Activated CD4-positive, alpha-beta T cell treated with anti-CD3 and anti-CD28 coated beads, Interleukin-2, amount 50 U/mL, for 1 hour (primary cell): ENCODE results near the gene SUFU.
"Not testable (repeated sequence)": the region's sequence is repeated elsewhere in the genome, so short reads cannot be mapped to it uniquely, and the experiment has no call there.

Source experiments
- DNase-seq: peaks from one replicate; pipeline ENCODE4 v3.0.0-alpha.2; 2020

SUFU gene

GRCh38 chr10:102484021-102484420, 19.8 kb upstream of the SUFU start:
- DNase-seq, result no peak

- no peak for DNase-seq
These were observed 18.5 kb upstream of the SUFU start for GRCh38 chr10:102485093-102485784.

GRCh38 chr10:102491136-102491535, 12.6 kb upstream of the SUFU start:
- no peak for DNase-seq

DNA sequence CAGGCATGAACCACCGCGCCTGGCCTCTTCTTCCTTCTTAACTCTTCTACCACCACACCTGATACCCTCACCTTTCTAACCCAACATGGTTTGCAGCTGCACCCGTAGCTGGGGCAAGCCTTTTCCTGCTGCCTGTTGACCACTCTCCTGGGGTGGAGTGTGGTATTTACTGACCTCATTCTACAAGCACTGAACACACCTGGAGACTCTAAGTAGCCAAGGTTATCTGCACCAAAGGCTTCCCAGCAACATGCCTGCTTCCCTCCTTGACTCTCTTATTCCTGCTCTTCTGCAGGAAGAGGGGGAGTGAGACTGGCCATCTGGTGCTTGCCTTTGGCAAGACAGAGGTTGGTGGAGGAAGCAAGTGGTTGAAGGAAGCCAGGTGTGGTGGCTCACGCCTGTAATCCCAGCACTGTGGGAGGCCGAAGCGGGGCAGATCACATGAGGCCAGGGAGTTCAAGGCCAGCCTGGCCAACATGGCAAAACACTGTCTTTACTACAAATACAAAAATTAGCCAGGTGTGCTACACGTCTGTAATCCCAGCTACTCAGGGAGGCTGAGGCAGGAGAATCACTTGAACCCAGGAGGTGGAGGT, 11.3 kb upstream of the SUFU start:
- DNase-seq, result no peak

DNA sequence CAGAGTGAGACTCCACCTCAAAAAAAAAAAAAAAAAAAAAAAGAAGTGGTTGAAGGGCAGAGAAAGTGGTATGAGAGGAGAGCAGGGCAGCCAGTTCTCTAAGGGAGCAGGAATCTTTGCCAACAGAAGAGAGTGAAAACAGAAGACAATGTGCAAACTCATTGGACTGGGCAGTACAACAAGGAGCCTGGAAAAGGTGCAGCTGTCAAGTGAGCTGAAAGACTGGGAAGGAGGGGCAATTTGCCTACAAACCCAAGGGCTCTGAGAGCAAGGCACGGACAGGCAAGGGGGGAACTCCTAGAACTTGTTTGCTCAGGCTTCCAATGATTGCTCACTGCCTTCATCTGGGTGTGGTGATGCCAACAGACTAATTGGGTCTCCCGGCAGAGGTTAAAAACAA, 10.8 kb upstream of the SUFU start:
- no peak for DNase-seq

DNA sequence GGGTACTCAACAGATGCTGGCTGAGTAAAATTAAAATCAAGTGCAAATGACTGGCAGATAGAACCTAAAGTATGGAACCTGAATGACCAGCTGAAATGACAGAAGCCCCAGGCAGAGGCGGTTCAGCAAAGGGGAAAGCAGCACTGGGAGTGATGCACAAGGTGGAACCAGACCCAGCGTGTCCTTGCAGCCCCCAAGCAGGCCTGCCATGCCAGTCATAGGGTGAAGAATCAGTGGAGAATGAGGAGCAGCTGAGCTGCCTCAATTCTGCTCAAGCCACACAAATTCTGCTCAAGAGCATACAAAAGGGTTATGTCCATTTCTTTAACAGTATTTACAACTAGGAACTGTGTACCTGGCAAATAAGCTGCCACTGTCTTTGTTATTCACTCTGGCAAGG, 10.0 kb upstream of the SUFU start:
- DNase-seq, result no peak

GRCh38 chr10:102497545-102497944, 6.2 kb upstream of the SUFU start:
- no peak for DNase-seq

GRCh38 chr10:102499356-102499755, 4.4 kb upstream of the SUFU start:
- DNase-seq, result no peak

- not testable (repeated sequence) for DNase-seq
These were observed 3.1 kb upstream of the SUFU start for GRCh38 chr10:102500686-102501085.

GRCh38 chr10:102501201-102502028, 2.4 kb upstream of the SUFU start:
- no peak for DNase-seq

DNA sequence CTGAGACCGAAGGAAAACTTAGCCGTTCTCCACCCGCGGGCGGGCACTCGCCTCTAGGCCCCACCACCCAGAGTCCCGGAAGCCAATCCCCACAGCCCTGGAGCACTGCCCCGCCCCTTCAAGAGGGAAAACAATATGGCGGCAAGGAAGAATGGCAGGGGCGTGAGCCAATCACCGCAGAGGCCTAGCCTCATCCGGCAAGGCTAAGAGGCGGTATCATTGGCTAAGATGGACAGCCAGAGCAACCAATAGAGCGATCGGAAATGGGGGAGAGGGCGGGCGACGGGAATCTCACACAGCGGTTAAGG, 1.8 kb upstream of the SUFU start:
- DNase-seq, result peak; percentile 97

- peak; percentile 94 for DNase-seq
These were observed 1.2 kb upstream of the SUFU start, which contains the start of gene ACTR1A for GRCh38 chr10:102502337-102503151. TSS of gene ACTR1A (minus strand) at chr10:102502712. CDS start at chr10:102502647, 65 bp downstream.

DNA sequence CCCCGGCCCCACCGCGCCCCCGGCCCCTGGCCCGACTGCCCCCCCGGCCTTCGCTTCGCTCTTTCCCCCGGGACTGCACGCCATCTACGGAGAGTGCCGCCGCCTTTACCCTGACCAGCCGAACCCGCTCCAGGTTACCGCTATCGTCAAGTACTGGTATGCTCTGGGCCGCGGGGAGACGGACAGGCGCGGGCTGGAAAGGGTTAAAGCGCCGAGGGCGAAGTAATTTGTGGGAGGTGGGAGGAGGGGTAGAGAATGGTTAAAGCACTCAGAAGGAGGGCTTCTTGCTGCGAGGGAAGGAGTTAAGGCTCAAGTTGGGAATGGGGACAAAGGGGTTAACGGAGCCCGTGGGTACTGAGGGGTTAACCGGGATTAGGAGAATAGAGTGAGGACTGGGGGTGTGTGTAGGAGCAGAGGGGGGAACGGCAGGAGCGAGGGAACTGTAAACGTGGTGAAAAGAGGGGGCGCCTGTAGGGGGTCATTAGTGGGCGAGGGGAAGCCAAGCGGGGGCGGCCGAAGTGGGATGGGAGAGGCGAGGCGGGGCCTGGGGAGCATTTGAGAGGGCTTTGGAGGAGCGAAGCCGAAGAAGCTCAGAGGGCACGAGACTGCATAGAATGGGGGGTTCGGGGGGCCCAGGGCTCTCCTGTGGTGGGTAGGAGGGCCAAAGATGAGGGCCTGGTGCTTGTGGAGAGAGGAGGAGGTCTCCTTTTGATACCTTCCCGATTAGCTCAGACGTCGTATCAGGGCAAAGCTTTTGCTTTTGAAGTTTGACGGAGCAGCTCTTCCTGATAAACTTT, 605 bp downstream of the SUFU start:
- DNase-seq, result peak; percentile 4

DNA sequence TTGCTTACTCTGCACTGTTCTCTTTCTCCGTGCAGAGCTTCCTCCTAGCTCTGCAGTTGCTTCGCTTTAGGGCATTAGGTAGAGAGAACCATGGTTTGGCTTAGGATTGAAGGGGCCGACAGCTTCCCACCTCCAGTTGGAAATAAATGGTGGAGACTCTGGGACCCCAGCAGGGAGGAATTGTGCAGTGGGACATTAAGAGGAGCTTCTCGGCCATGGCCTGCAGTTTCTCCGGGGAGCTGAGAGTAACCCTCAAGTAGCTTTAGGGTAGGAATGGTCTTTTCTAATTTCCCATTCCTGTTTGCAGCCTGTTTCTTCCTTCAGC, 1.2 kb downstream of the SUFU start:
- no peak for DNase-seq

DNA sequence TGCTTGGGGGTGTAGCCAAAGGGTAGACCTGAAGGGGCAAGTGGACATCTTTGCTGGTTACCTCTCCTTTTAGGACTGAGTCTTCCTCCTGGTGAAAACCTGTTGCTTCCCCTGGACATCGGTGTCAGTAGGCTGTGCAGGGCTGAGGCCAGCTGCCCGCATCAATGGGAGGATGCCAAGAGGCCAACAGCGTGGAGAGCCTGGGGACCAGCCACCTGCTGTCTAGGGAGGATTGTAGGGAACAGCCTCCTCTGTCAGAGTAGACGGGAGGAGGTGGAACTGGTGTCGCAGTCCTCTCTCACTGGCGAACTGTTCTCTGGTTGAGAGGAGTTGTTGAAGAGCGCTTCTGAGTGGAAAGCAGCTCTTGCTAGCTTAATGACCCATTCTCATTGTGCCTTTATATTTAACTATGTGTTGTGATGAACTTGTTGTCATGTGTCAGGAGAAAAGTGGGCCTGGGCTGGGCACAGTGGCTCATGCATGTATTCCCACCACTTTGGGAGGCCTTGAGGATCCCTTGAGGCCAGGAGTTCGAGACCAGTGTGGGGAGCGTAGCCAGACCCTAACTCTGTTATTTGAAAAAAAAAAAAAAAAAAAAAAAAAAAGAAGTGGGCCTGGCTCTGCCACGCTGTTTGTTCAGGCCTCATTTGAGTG, 1.8 kb downstream of the SUFU start:
- DNase-seq, result no peak

GRCh38 chr10:102507521-102507920, 3.7 kb downstream of the SUFU start:
- no peak for DNase-seq

- DNase-seq, result no peak
These were observed 4.7 kb downstream of the SUFU start for GRCh38 chr10:102508506-102508905.

GRCh38 chr10:102509387-102509786, 5.6 kb downstream of the SUFU start:
- DNase-seq, result no peak

DNA sequence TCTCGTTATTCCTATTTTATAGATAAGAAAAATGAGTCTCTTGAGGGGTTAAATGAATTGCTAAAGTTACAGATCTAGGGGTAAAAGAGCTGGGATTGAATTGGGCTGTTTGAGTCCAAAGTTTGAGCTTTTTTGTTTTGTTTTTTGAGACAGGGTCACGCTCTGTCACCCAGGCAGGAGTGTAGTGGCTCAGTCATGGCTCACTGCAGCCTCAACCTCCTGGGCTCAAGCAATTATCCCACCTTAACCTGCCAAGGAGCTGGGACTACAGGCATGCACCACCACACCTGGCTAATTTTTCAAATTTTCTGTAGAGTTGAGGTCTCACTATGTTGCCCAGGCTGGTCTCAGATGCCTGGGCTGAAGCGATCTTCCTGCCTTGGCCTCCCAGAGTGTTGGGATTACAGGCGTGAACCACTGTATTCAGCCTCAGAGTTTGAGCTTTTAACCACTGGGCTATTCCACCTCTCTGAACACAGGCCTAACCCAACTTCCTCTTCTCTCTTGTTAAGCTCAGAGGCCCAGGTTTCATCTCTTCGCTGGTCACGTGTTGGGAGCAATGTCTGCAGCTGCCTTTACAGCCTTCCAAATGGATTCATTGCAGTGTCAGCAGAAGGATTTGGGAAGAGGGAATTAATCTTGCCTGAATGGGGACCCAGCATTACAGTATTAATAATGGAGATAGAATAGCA, 8.0 kb downstream of the SUFU start:
- DNase-seq, result no peak

- DNase-seq, result no peak
These were observed 10.9 kb downstream of the SUFU start for GRCh38 chr10:102514487-102515311.
